H1 (cell line): ENCODE measurements around the gene ARMH4. TPM values are rescaled to one million over a fixed set of nuclear protein-coding genes. Genes with fewer than 3 reads are reported as not detected.

Source experiments
- CTCF ChIA-PET: fragments of 300-600 bp; sonication (Branson Sonifier 250); formaldehyde crosslinking; loops from one replicate; lab custom pipeline; 2021; ENCODE audit not compliant: partially characterized antibody; lab: Charles Lee
- POLR2A ChIA-PET: fragments of 300-600 bp; sonication (Branson Sonifier 250); formaldehyde crosslinking; loops from one replicate; lab custom pipeline; 2021; ENCODE audit warnings: inconsistent platforms; ENCODE audit not compliant: partially characterized antibody; lab: Charles Lee
- DNase-seq, 2 experiments: peaks; one replicate each; pipeline versions ENCODE4 v3.0.0 to v3.0.0-alpha.2; 2010 to 2022; ENCODE audit warnings: low spot score in 2 of 2, low read depth in 1 of 2, mixed read lengths in 1 of 2
- FAIRE-seq: peaks from 2 replicates; lab custom pipeline; 2011; peaks lifted over from hg19 to GRCh38; lab: Jason Lieb, UNC
- H2AFZ ChIP-seq: 2 replicates; pipeline ENCODE4 v1.8.1; 2012; ENCODE audit warnings: low read length, inconsistent platforms
- H2AK5ac ChIP-seq: 2 replicates; pipeline ENCODE4 v1.6.1; 2013; ENCODE audit warnings: low read depth, low read length
- H2BK120ac ChIP-seq: replicated peaks from 2 replicates; pipeline ENCODE3; 2013; ENCODE audit warnings: low read depth, low read length, inconsistent platforms
- H2BK12ac ChIP-seq: 2 replicates; pipeline ENCODE4 v1.6.1; 2013; ENCODE audit warnings: low read depth, low read length
- H2BK15ac ChIP-seq: 2 replicates; pipeline ENCODE4 v1.6.1; 2013; ENCODE audit warnings: low read length
- H2BK20ac ChIP-seq: 2 replicates; pipeline ENCODE4 v1.6.1; 2013; ENCODE audit warnings: low read length
- H2BK5ac ChIP-seq: 2 replicates; pipeline ENCODE4 v1.6.1; 2013; ENCODE audit warnings: low read depth, low read length
- H3K14ac ChIP-seq: 2 replicates; pipeline ENCODE4 v1.6.1; 2013; ENCODE audit warnings: inconsistent platforms; ENCODE audit not compliant: insufficient read length
- H3K18ac ChIP-seq: 2 replicates; pipeline ENCODE4 v1.6.1; 2013; ENCODE audit warnings: low read length; ENCODE audit errors: extremely low read depth
- H3K23ac ChIP-seq: 2 replicates; pipeline ENCODE4 v1.6.1; 2013; ENCODE audit warnings: inconsistent platforms; ENCODE audit not compliant: insufficient read length
- H3K23me2 ChIP-seq: 2 replicates; pipeline ENCODE4 v1.6.1; 2013; ENCODE audit warnings: low read depth, low read length
- H3K27ac ChIP-seq: 2 replicates; pipeline ENCODE4 v1.6.1; 2011; ENCODE audit warnings: low read depth, low read length, inconsistent platforms
- H3K27me3 ChIP-seq, 4 experiments: replicated peaks in 1 of 4; 1 replicate in 1 of 4; 2 replicates in 3 of 4; pipeline versions ENCODE4 v1.6.1 to v1.8.1; 2011 to 2013; ENCODE audit warnings: low read length in 3 of 4, mild to moderate bottlenecking in 3 of 4, inconsistent platforms in 2 of 4, mixed read lengths in 2 of 4, moderate library complexity in 1 of 4; ENCODE audit not compliant: control insufficient read depth in 3 of 4, insufficient read depth in 3 of 4; ENCODE audit errors: extremely low read depth in 1 of 4
- H3K36me3 ChIP-seq, 4 experiments: 2 replicates each; pipeline versions ENCODE4 v1.6.1 to v1.8.1; 2011 to 2013; ENCODE audit warnings: mild to moderate bottlenecking in 4 of 4, low read length in 3 of 4, moderate library complexity in 2 of 4, control low read depth in 1 of 4, inconsistent platforms in 1 of 4; ENCODE audit not compliant: insufficient read depth in 4 of 4, control insufficient read depth in 2 of 4
- H3K4ac ChIP-seq: replicated peaks from 2 replicates; pipeline ENCODE3; 2013; ENCODE audit warnings: low read length, low read depth, mixed read lengths, inconsistent platforms; ENCODE audit not compliant: insufficient read length
- H3K4me1 ChIP-seq, 4 experiments: replicated peaks in 1 of 4; 1 replicate in 1 of 4; 2 replicates in 3 of 4; pipeline versions ENCODE4 v1.6.1 to v1.8.1; 2011 to 2013; ENCODE audit warnings: low read length in 3 of 4, inconsistent platforms in 2 of 4, mixed read lengths in 1 of 4; ENCODE audit not compliant: insufficient read depth in 4 of 4, control insufficient read depth in 3 of 4
- H3K4me2 ChIP-seq, 2 experiments: 2 replicates each; pipeline versions ENCODE4 v1.6.1 to v1.8.1; 2011 to 2013; ENCODE audit warnings: low read depth in 2 of 2, low read length in 2 of 2, control low read depth in 1 of 2, inconsistent platforms in 1 of 2, mild to moderate bottlenecking in 1 of 2; ENCODE audit not compliant: insufficient read depth in 1 of 2
- H3K4me3 ChIP-seq, 4 experiments: fragments of 200-600, 300-600 bp in 1 of 4; sonication (generic), shearing (Covaris generic), sonication (Bioruptor Twin) in 1 of 4; 2 replicates each; pipeline versions ENCODE4 v1.5.1 to v1.8.1; 2011 to 2016; ENCODE audit warnings: low read length in 4 of 4, low read depth in 3 of 4, control low read depth in 2 of 4, inconsistent platforms in 2 of 4, mild to moderate bottlenecking in 2 of 4, mixed read lengths in 1 of 4, moderate library complexity in 1 of 4; ENCODE audit not compliant: insufficient read depth in 2 of 4; ENCODE audit errors: extremely low read depth in 1 of 4
- H3K56ac ChIP-seq: replicated peaks from 2 replicates; pipeline ENCODE3; 2013; ENCODE audit warnings: low read depth, mild to moderate bottlenecking, mixed read lengths, low read length, inconsistent platforms; ENCODE audit not compliant: insufficient read length
- H3K79me1 ChIP-seq: 2 replicates; pipeline ENCODE4 v1.6.1; 2013; ENCODE audit warnings: low read depth, low read length, control low read depth
- H3K79me2 ChIP-seq, 2 experiments: 2 replicates each; pipeline versions ENCODE4 v1.6.1 to v1.8.1; 2012 to 2013; ENCODE audit warnings: low read length in 2 of 2, mild to moderate bottlenecking in 2 of 2, inconsistent platforms in 1 of 2; ENCODE audit not compliant: insufficient read depth in 2 of 2, control insufficient read depth in 1 of 2
- H3K9ac ChIP-seq, 4 experiments: replicated peaks in 1 of 4; 1 replicate in 1 of 4; 2 replicates in 3 of 4; pipeline versions ENCODE4 v1.6.1 to v1.8.1; 2011 to 2013; ENCODE audit warnings: low read depth in 3 of 4, low read length in 3 of 4, control low read depth in 2 of 4, mild to moderate bottlenecking in 2 of 4, moderate library complexity in 2 of 4, inconsistent platforms in 1 of 4; ENCODE audit errors: extremely low read depth in 1 of 4
- H3K9me3 ChIP-seq, 2 experiments: 2 replicates each; pipeline versions ENCODE4 v1.6.1 to v1.8.1; 2012 to 2013; ENCODE audit warnings: mild to moderate bottlenecking in 2 of 2, moderate library complexity in 2 of 2, control low read depth in 1 of 2, inconsistent platforms in 1 of 2, low read depth in 1 of 2, low read length in 1 of 2, mixed read lengths in 1 of 2; ENCODE audit not compliant: insufficient read depth in 2 of 2
- H4K20me1 ChIP-seq, 2 experiments: replicated peaks in 1 of 2; 2 replicates each; pipeline versions ENCODE3 to v1.8.1; 2011 to 2013; ENCODE audit warnings: inconsistent platforms in 2 of 2, low read length in 2 of 2, mild to moderate bottlenecking in 1 of 2; ENCODE audit not compliant: insufficient read depth in 2 of 2, control insufficient read depth in 1 of 2
- H4K5ac ChIP-seq: 2 replicates; pipeline ENCODE4 v1.6.1; 2013; ENCODE audit warnings: low read length, low read depth, mixed read lengths, inconsistent platforms; ENCODE audit not compliant: insufficient read length
- H4K8ac ChIP-seq: 2 replicates; pipeline ENCODE4 v1.8.0; 2013; ENCODE audit warnings: mild to moderate bottlenecking, moderate library complexity, low read length, inconsistent platforms; ENCODE audit not compliant: insufficient read depth; ENCODE audit errors: extremely low read depth
- H4K91ac ChIP-seq: replicated peaks from 2 replicates; pipeline ENCODE3; 2013; ENCODE audit warnings: low read length, mixed read lengths, inconsistent platforms; ENCODE audit not compliant: insufficient read length
- CBX8 ChIP-seq: fragments of 300-800, 300-1000 bp; sonication (generic); IDR thresholded peaks from 2 replicates; pipeline ENCODE4 v1.7.1; 2016; ENCODE audit warnings: low read depth, low read length, borderline replicate concordance
- CHD2 ChIP-seq: IDR thresholded peaks from 2 replicates; pipeline ENCODE4 v1.6.1; 2012; ENCODE audit warnings: low read length, improper control_type of control experiment
- FOSL1 ChIP-seq: IDR thresholded peaks from 2 replicates; pipeline ENCODE4 v1.6.1; 2011; ENCODE audit warnings: mild to moderate bottlenecking, low read depth, low read length, moderate library complexity; ENCODE audit not compliant: insufficient read depth
- RFX5 ChIP-seq: IDR thresholded peaks from 2 replicates; pipeline ENCODE4 v1.6.1; 2011; ENCODE audit warnings: low read depth, low read length, improper control_type of control experiment, borderline replicate concordance
- WGBS, 2 experiments: shearing (Covaris generic) in 1 of 2; methylation state at CpG; one replicate each; pipeline versions ENCODE4 v1.1.6 to v1.1.7; 2013 to 2015; ENCODE audit warnings: low lambda C conversion rate in 2 of 2, mixed read lengths in 2 of 2, inconsistent platforms in 1 of 2, low coverage in 1 of 2, missing lambda C conversion rate in 1 of 2; ENCODE audit not compliant: insufficient replicate concordance in 2 of 2, insufficient coverage in 1 of 2, insufficient read length in 1 of 2; ENCODE audit errors: extremely low coverage in 1 of 2, missing lambda C conversion rate in 1 of 2; 5-methylcytosine and 5-hydroxymethylcytosine counted together
- polyA plus RNA-seq, 7 experiments: library from polyadenylated mRNA; depleted of rRNA in 3 of 7; stranded (reverse) in 5 of 7; unstranded in 2 of 7; fragments of >200 nt in 5 of 7; fragments of 200-250 nt in 2 of 7; gene quantifications; 1 replicate in 5 of 7; 2 replicates in 1 of 7; 4 replicates in 1 of 7; pipeline versions ENCODE4 v1.2.1 to v1.2.3, GENCODE V29; 2011 to 2013; ENCODE audit warnings: missing spikeins in 2 of 7, mixed read lengths in 2 of 7
- total RNA-seq: library from RNA; stranded (reverse); fragmentation: NEBNext Ultra II Directional; extraction: Animal tissue kit (Norgen Biotek cat#: 25700); gene quantifications from 2 replicates; pipeline ENCODE4 v1.2.1, GENCODE V29; 2021

Gene ARMH4
- total and polyA plus RNA-seq, 2 of the 8 experiments (the other 6 are each of a cell fraction or from before 2014, with no cell fraction given): 7.1 to 25.4 TPM

- 73% methylated on average over 2 of the region's 2 CpGs; no CpG with 5 or more reads in 1 of the 2 experiments for WGBS, 2 experiments
- H2AFZ ChIP-seq: no peak overlapping the region
- H3K4me2 ChIP-seq: no peak overlapping the region
- H2AK5ac ChIP-seq: no peak overlapping the region
- no peak overlapping the region for H4K91ac ChIP-seq
- H3K36me3 ChIP-seq: no peaks in the 10 kb centered on the region
- no peak overlapping the region for H3K4me3 ChIP-seq
- FAIRE-seq (no peak), DNase-seq (no peak)
- H3K9ac ChIP-seq: no peak overlapping the region
- CTCF ChIA-PET: no interaction called here
- no peak overlapping the region for H2BK20ac ChIP-seq
- no peak overlapping the region for H3K4ac ChIP-seq
- H4K20me1 ChIP-seq: no peaks in the 10 kb centered on the region
- no peak overlapping the region for H2BK15ac ChIP-seq
- H3K4me1 ChIP-seq: no peaks in the 10 kb centered on the region
- no peak overlapping the region for H4K5ac ChIP-seq
- H3K27ac ChIP-seq: no peak overlapping the region
- H3K23ac ChIP-seq: no peak overlapping the region
- H3K27me3 ChIP-seq: no peaks in the 10 kb centered on the region
- no peaks in the 10 kb centered on the region for H3K79me2 ChIP-seq
- no peak overlapping the region for H3K56ac ChIP-seq
- no peak overlapping the region for H2BK5ac ChIP-seq
- POLR2A ChIA-PET: no interaction called here
- H2BK120ac ChIP-seq: no peak overlapping the region
- H3K18ac ChIP-seq: no peak overlapping the region
- no peaks in the 10 kb centered on the region for H3K23me2 ChIP-seq
- TF ChIP-seq CHD2 (no peak), FOSL1 (no peak), CBX8 (no peak), RFX5 (no peak)
- no peak overlapping the region for H2BK12ac ChIP-seq
- no peaks in the 10 kb centered on the region for H3K9me3 ChIP-seq
- no peak overlapping the region for H4K8ac ChIP-seq
- H3K79me1 ChIP-seq: no peaks in the 10 kb centered on the region
- no peak overlapping the region for H3K14ac ChIP-seq
Observed at GRCh38 chr14:58189176-58189575, 37.2 kb upstream of the ARMH4 start.
